ENCODE results near the gene CACNA2D3.

Gene CACNA2D3

DNA sequence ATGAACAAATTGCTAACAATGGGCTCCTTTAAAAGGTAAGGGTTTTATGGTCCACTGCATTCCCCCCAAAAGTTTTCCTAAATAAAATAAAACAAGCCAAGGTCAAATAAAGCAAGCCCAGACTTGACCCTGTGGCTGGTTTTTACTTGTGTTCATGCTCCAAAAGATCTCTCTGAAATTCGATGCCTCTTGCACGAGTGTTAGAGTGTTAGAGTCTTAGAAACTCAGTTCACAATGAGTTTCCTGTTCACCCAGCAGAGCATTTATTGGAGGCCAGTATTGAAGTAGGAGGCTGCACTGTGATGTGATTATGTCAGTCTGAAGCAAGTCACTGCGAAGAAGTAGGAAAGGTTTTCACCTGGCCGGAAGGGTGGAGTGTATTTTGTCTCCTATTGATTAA is 865.4 kb downstream of the CACNA2D3 start:
- DNase-seq, result no peak

DNA sequence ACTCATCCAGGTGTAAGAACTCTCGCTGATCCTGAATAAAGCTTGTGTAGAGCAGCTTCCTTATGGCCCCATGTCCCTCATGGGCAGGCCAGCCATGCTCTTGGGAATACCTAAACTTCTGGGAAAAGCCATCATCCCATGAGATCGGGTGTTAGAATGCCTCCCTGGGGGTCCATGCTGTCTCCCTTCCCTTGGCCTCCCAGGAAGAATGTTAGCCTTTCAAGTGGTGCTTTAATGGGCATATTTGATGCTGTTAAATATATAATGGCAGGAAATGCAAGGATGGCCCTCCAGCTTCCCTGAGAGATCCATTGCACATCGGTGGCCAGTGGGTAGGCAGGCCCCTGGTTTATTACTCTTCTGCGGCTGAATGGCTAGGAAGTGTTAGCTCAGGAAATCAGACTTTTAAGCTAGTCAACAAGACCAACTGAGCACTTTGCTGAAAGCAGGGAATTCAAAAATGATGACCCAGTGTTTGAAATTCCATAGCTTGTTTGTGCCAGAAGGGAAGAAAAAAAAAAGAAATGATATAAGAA is 866.0 kb downstream of the CACNA2D3 start:
- DNase-seq, result no peak

DNA sequence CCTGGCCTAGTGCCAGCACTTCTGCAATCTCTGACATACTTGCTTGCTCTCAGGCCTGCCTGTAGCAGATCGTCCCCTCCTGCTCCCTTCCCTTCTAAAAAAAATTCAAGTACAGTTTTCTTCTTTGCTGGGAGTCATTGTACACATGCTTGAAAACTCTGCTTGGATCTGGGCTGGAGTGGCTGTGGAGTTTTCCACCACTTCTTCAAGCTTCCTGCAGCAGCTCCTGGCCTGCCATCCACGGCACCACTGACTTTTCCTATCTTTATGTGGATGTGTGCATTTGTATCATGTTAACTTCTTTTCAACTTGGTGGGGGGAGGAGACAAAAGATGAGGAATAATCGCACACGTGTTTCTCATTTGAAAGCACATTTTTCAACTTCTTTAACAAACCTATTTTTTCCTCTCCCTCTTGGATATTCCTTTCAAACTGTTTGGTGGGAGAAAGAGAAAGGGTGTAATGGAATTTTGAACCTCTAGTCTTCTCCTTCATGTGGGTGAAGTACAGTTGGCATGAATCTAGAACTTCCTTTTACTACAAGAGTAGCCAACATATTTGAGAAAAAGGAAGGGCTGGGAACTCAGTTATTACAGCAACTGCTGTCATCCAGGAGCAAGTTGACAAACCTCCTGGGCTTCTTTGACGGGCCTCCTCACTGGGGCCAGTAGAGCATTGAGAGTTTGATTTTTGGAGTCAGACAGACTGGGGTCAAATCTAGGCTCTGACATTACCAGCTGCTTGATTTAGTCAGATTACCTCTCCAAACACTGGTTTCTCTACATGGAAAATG is 866.7 kb downstream of the CACNA2D3 start:
- peak; percentile 63 for DNase-seq

DNA sequence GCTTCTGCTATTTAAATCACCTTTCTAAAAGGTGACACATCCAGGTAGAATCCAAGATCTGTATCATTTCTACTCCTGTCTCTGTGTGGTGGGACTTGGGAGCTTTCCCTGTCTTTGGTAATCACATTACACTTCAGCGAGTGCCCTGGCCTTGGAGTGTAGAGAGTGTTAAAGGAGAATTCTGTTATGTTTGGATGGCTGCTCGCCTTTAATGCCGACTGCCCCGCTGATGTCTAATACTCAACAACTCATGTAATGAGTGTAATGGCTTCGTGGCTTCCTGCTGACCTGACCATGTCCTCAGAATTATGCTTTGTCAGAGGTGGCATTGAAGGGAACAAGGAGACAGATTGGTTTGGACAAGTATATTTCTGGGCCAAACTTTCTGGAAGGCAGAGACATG is 871.8 kb downstream of the CACNA2D3 start:
- DNase-seq, result no peak

DNA sequence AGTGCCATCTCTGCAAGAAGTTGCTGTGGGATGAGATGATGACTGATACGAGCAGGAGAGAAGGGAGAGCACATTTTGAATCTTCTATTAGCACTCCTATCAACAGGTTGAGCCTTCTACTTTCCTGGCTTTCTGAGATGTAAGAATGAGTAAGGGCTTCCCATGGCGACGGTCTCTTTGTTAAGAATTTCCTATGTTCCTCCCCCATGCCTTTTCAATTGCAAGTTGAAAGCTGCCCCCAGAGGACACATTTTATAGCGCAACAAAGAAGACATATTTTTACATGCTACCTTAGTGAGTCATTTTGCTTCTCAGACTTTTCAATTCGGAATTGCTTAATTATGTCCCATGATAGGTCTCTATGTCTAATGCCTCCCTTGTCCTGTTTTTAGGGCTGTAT is 876.8 kb downstream of the CACNA2D3 start:
- peak; percentile 86 for DNase-seq

DNA sequence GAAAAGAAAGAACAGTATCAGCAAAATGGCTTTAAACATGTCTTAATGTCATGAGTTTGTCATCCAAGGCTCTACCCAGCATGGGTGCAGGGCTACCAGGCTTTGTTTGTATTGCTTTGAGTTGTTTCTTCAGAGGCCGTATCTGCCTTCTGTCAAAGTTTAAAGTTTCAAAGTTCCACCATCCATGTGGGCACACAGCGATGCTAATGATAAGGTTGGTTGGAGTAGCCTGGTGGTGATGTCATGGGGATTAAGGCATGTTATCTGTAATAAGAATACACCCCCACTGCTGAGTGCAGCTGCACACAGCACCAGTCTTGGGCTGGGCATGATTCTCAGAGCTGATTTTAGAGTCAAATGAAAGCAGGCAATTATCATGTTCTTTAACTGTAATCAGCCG is 877.5 kb downstream of the CACNA2D3 start:
- peak; percentile 78 for DNase-seq

DNA sequence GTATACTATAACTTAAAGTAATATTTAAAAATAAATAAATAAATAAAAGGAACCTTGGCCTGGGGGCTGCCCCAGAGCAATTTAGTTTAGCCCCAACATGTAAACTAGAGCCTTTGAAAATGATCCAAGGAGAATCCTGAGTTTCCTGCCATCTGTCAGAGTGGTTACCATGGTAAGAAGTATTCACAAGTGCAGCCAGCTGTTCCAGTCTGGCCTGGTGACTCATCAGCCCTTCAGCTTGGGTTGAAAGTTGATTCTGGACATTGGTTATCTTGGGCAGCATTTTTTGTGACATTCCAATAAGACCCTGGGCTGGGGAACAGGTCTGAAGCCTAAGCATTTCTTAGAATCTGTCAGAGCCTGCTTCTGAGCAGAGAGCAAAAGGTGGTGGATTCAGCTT is 878.2 kb downstream of the CACNA2D3 start:
- DNase-seq, result peak; percentile 78

DNA sequence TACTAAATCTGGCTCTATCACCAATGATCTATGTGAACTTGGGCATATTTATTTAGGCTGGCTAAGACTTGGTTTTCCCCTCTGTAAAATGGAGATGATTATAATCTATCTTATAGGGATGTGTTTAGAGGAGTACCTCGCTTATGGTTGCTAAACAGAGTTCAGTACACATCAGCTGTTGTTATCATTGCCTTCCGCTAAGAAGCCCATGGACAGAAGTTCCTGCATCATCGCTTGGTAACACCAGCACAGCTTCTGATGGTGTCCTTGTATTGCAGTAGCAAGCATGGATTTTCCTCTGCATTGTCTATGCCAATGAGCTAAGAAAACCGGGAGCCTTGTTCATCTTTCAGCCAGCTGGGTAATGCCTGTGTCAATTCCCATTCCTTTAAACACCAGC is 878.6 kb downstream of the CACNA2D3 start:
- DNase-seq, result no peak

DNA sequence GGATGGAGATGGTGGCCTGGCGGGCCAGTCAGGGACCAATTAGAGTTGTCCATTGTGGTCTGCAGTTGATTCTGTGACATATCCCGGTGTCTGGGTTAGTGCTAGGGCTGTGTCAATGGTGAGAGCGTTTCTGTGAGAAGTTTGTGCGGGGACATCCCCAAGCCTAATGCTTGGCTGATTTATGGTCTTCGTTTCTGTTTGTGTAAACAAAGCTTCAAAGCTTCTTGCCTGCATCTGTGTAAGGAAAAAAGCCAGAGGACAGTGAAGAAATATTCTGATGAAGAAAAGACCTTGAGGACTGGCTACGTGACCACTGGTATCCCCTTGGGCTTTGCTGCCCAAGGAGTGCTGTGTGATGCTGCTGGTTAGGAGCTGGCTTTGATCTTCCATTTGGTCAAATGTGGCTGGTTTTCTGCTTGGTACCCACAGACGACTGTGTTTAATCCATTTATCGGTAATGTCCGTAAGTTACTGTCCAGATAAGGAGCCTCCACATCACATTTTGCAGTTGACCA is 880.1 kb downstream of the CACNA2D3 start:
- no peak for DNase-seq

DNA sequence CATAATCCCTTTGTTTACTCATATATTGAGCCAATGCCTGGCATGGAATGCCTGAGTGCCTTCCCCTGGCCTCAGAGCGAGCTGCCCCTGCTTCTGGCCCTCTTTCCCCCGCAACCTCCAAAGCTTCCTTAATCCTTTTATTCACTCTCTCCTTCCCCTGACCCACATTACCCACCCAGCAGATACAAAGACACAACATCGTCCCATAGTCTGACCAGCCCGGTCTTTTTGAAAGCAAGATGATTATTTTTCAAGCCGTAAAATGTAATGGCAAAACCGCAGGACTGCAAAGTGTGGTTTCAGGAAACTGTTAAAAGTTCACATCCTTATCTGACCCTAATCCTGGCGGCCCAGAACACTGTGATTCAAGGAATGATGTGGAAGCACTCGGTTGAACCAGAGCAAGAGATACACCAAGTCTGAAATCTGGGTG is 883.9 kb downstream of the CACNA2D3 start:
- no peak for DNase-seq

DNA sequence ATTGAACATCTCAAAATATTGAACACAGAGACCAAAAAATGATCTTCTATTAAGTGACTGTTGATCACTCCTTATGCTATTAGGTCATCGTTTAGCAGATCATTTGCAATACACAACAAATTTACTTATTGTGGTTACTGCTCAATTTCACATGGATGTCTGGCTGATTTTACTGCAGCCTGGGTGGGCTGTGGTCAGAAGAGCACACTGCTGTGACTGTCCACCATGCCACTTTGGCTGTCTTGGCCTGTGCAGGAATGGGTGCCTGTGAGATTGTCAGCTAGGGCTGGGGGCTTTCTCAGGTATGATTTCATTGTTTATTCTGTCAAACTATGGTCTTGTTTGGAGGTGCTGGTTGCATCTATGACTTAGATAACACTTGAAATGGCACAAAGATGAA is 885.6 kb downstream of the CACNA2D3 start:
- no peak for DNase-seq

DNA sequence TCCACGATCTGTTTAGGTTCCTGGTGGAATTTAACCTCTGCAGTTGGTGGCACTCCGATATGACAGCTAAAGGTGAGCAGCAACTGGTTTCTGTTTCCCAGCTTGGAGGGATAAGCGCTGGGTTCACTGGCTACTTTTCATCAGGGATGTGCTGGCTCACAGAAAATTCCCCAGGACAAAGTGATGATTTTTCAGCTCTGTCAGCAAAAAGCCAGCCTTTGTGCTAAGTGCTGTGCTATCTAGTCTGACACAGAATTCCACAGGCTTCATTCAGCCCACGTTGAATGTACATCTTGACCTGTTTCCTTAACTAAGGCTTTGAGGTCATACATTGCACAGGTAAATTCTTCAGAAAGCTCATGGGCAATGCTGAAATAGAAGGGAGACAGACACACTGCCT is 887.0 kb downstream of the CACNA2D3 start:
- DNase-seq, result no peak

DNA sequence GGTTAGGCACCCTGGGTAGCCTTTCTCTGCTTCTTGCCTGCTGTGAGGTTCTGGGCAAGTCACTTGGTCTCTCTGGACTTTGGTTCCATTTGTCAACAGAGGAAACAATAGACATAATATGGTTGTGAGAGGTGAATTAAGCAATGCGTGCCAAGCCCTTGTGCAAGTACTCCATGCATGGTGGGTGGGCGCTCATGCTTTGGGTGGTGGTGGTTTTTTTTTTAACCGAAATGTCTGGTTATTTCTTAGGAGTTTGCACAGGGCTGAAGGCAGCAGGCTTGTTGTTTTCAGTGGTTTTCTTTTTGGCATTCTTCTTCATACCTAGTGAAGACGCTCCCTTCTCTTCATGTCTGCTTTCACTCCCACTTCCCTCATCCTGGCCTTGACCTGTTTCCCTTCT is 889.7 kb downstream of the CACNA2D3 start:
- DNase-seq, result no peak

DNA sequence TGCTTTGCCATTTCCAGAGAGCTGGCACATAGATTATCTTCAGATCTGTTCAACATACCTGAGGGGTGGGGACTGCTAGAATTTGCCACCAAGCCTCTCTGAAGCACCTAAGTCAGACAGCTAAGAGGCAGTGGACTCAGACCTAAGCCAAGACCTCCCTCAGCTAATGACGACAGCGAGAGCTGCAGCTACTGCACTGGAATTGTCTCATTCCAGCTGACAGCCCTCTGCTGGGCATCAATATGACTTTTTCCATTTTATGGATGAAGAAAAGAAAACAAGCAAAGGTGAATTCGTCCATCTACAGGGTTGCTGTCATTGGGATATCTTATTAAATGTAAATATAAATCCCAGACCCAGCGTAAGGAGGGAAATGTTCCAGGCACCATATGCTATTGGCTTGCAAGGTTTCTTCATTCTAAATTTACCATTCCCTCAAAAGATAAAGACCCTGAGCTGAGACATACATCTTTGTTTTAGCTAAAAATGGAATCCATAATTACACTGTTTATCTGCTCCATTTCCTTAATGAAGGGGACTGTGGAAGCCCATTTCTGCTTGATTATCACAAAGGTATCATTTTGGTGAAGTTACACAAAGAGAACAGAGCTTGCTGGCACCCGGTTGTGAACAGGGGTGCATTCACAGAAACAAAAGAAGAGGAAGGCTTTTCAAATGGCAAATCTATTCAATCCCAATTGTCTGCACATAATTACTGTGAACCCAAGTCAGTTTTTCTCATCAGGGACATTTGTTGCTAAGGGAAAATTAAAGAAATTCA is 891.0 kb downstream of the CACNA2D3 start:
- no peak for DNase-seq

DNA sequence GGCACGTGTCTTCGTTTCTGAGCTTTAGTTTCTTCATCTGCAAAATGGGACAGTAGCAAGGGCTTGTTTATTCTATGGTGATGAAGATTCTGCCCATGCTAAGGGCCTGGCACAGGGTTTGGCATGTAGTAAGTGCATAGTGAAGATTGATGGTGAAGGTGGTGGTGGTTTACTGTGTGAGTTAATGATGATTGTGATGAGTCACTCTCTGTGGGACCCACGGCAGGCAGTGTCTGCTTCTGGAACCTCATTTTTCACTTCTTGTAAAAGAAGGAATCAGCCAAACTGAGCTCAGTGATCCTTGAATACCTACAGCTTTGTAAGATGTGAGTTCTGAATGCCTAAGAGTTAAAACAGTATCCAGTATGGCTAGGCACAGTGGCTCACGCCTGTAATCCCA is 891.7 kb downstream of the CACNA2D3 start:
- DNase-seq, result no peak

DNA sequence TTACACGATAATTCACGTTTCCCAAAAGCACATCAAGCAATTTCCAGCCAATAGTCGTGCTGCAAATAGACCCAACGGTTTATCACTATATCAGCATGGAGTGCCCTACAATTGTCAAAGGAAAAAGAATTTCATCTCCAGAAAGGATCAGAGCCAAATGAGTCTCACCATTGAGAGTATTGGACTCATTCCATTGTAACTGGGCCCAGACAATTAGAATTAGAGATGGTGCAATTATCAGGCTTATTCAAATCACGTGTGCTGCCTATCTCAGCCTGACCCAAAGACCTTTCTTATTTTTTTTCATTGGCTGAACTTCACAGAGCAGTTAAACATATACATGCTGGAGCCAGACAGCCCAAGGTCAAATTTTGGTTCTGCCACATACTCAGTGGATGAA is 892.6 kb downstream of the CACNA2D3 start:
- no peak for DNase-seq

DNA sequence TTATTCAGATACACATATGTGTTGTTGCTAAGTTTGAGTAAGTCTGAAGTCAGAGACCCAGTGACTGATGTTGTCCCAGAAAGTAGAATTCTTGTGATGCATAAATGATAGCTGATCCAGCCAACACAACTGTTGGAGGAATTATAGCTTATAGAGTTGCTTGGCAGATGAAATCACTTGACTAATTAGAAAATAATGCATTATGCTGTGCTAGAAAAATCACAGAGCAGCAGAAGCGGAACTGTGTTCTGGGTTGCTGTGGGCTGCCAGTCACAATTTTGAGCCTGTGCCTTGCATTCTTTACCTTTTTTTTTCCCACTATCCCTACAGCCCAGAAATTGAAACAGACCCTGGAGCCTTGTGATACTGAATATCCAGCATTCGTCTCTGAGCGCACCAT is 895.5 kb downstream of the CACNA2D3 start:
- no peak for DNase-seq

DNA sequence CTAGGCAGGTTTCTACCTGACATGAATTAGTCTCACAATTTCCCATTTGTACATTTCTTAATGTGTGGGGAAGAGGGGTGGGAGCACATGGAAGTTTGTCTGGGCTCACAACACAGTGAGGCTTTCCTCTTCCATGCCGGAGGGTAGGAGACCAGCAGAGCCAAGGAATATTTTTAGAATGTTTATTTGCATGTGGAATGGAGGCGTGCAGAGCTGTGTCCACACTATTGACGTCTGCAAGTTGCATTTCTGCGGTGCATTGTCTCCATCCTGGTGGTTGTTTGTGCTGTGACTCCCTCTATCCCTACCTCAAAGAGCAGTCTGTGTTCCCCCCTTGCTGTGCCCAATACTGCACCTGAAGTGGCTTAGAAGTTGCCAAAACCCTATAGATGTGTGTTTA is 908.6 kb downstream of the CACNA2D3 start:
- no peak for DNase-seq

DNA sequence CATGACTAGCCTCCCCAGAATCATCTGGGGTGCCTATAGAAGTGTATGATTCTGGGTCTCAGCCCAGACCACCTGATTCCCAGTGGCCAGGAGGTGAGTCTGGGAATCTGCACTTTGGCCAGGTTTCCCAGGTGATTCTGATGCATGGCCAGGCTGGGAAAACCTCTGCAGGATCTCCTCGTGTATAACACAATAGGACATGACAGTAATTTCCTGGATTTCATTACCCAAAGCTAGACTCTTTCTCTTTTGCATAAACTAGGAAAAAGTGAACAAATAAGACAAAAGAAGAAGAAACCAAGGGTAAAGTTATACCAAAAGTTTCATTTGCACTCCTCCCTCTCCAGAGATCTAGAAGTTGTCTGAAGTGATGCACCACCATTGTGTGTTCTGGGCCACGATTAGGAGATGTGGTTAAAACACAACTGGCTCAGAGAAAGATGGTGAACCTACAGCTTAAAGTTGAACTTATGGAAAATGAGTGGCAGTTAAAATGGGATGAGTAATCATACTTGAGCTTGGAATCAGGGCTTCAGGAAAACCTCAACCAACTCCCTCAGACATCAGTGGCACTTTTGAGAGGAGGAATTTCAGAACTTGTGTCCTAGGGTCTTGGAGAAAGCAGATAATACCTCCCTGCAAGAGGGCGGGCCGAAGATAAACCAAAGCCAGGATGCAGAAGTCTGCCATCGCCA is 914.7 kb downstream of the CACNA2D3 start:
- peak; percentile 14 for DNase-seq

DNA sequence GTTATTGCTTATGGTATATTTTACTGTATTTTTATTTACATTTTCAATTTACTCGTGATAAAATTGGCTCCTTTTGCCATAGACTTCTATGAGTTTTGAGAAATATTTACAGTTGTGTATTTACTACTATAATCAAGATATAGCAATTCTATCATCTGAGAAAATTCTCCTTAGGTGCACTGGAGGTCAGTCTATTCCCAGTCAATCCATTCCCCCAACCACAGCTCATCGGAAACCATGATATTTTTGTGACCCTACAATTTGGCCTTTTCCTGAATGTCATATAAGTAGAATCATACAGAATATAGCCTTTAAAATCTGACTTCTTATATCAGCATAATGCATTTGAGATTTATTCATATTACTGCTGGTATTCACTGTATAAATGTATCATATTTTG is 920.2 kb downstream of the CACNA2D3 start:
- no peak for DNase-seq

DNA sequence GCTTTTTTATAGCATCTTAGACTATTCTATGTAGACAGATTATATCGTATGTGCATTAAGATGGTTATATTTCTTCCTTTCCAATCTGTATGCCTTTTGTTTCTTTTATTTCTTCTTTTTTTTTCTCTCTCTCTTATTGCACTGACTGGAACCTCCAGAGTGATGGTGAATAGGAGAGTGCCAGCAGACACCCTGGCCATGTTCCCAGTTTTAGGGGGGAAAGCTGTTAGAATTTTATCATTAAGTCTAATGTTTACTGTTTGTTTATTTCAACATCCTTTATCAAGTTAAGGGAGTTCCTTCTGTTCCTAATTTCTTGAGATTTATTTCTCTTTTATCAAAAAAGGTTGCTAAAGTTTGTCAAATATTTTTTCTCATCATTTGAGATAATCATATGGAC is 922.1 kb downstream of the CACNA2D3 start:
- no peak for DNase-seq

DNA sequence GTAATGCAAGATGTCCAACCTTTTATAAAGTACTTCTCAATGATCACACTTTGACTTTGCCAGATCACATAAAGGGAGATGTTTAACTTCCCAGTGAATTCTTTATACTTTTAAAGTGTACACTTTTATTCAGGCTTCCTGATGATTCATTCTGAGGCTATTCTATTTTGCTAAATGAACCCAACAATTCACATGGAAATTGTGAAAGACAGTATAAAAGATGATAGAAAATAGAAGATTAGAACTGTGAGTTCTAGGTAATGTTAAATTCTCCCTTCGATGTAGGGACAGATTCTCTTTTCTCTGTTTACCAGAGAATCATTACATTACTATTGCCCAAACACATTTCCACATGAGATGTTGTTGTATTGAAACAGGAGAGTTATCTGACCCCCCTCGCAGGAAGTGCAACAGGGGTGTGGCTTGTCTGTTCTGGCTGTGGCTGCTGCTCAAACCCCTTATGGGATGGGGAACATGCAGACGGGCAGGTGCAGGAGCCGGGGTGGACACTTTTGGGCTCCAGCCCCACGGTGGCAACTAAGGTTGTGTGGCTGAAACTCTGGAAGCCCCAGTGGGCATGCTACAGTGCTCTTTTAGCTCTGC is 936.8 kb downstream of the CACNA2D3 start:
- no peak for DNase-seq

Measured in NCI-H226 (cell line).